ENCODE results near the gene PARG. TPM values are rescaled to one million over a fixed set of nuclear protein-coding genes. Genes with fewer than 3 reads are reported as not detected.
A peak's percentile ranks its signal among the peaks of the same experiment; 100 is the strongest.
"Not testable (repeated sequence)": the region's sequence is repeated elsewhere in the genome, so short reads cannot be mapped to it uniquely, and the experiment has no call there.

Gene PARG
- total RNA-seq, 1 experiment from 2014 or later, result 42.4 TPM

DNA sequence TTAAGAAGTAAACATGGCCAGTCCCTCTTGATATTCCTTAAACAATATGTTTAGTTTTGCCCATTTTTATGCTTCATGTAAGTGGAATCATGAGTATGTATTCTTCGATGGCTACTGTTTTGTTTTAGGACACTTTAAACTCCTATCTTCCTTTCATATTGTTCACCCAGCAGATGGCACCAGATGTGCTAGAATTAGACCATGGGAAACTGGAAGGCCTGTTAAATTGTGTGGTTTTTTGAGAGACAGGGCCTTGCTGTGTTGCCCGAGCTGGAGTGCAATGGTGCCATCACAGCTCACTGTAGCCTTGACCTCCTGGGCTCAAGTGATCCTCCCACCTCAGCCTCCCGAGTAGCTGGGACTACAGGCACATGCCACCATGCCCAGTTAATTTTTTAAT lies 11.3 kb upstream of the PARG start:
- CTCF ChIA-PET; H3K27ac ChIP-seq (ENCODE audit: low read depth, low read length, poor library complexity, severe bottlenecking); H3K4me1 ChIP-seq (ENCODE audit: insufficient read depth, low read length, poor library complexity, severe bottlenecking); intact Hi-C loops (cut with micrococcal nuclease; ENCODE audit: unreplicated experiment); H3K36me3 ChIP-seq (ENCODE audit: insufficient read depth, low read length, poor library complexity, severe bottlenecking); POLR2A ChIA-PET (ENCODE audit: low non-redundant PET); H3K9me3 ChIP-seq (ENCODE audit: low read depth, low read length, poor library complexity, severe bottlenecking); BruUV-seq (replicated peaks); H3K27me3 ChIP-seq (replicated peaks; ENCODE audit: insufficient read depth, low read depth, low read length, poor library complexity); H3K4me3 ChIP-seq (ENCODE audit: low read depth, low read length, poor library complexity, severe bottlenecking): not testable (repeated sequence)
- DNase-seq (ENCODE audit: low spot score), result peak; percentile 11

DNA sequence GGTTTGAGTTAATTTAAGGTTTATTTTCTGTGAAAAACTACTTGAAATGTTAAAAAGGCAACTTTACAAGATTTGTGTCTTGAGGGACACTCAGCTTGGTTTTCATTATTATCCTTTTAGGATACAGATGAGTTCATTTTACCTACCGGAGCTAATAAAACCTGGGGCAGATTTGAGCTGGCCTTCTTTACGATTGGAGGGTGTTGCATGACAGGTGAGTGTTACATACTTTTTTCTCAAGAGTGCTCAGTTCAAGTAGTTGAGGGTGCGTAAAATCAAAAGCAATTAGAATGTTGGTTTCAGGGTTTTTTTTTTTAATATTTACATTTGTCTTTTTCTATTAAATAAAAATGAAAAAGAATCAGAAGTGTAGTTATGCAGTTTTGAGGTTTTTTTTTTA lies 10.2 kb upstream of the PARG start:
- CTCF ChIA-PET; H3K27me3 ChIP-seq (replicated peaks; ENCODE audit: insufficient read depth, low read depth, low read length, poor library complexity); H3K4me3 ChIP-seq (ENCODE audit: low read depth, low read length, poor library complexity, severe bottlenecking): not testable (repeated sequence)

GRCh38 chr10:49948737-49949136 lies 6.9 kb upstream of the PARG start:
- H3K4me1 ChIP-seq (ENCODE audit: insufficient read depth, low read length, poor library complexity, severe bottlenecking); CTCF ChIA-PET; H3K27me3 ChIP-seq (replicated peaks; ENCODE audit: insufficient read depth, low read depth, low read length, poor library complexity); H3K9me3 ChIP-seq (ENCODE audit: low read depth, low read length, poor library complexity, severe bottlenecking); H3K27ac ChIP-seq (ENCODE audit: low read depth, low read length, poor library complexity, severe bottlenecking); H3K4me3 ChIP-seq (ENCODE audit: low read depth, low read length, poor library complexity, severe bottlenecking); H3K36me3 ChIP-seq (ENCODE audit: insufficient read depth, low read length, poor library complexity, severe bottlenecking); intact Hi-C loops (cut with micrococcal nuclease; ENCODE audit: unreplicated experiment); BruUV-seq (replicated peaks); POLR2A ChIA-PET (ENCODE audit: low non-redundant PET); DNase-seq (ENCODE audit: low spot score): not testable (repeated sequence)

More for the DNA sequence above, 10.2 kb upstream of the PARG start:
- H3K36me3 ChIP-seq (ENCODE audit: insufficient read depth, low read length, poor library complexity, severe bottlenecking); intact Hi-C loops (cut with micrococcal nuclease; ENCODE audit: unreplicated experiment); BruUV-seq (replicated peaks); POLR2A ChIA-PET (ENCODE audit: low non-redundant PET); H3K9me3 ChIP-seq (ENCODE audit: low read depth, low read length, poor library complexity, severe bottlenecking); H3K4me1 ChIP-seq (ENCODE audit: insufficient read depth, low read length, poor library complexity, severe bottlenecking); H3K27ac ChIP-seq (ENCODE audit: low read depth, low read length, poor library complexity, severe bottlenecking); DNase-seq (ENCODE audit: low spot score): not testable (repeated sequence)

GRCh38 chr10:49948142-49948541 lies 6.3 kb upstream of the PARG start:
- BruUV-seq (replicated peaks); CTCF ChIA-PET: not testable (repeated sequence)

DNA sequence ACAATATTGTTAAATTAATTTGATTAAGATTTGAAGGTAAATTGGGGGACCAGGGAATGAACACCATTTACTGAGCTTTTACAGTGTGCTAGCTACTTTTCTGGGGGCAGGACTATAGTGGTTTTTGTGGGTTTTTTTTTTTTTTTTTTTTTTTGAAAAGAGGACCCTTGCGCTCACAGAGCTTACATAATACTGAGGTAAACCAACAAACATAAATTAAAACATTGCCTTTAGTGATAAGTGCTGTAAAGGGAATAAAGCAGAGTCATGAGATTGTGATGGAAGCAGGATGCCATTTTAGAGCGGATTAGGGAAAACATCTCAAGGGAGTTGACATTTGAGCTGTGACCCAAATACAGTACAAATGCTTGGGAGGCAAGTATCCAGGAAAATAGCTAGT lies 1.8 kb upstream of the PARG start:
- H3K9me3 ChIP-seq (ENCODE audit: low read depth, low read length, poor library complexity, severe bottlenecking); H3K27ac ChIP-seq (ENCODE audit: low read depth, low read length, poor library complexity, severe bottlenecking); H3K27me3 ChIP-seq (replicated peaks; ENCODE audit: insufficient read depth, low read depth, low read length, poor library complexity); intact Hi-C loops (cut with micrococcal nuclease; ENCODE audit: unreplicated experiment); DNase-seq (ENCODE audit: low spot score); CTCF ChIA-PET; H3K4me1 ChIP-seq (ENCODE audit: insufficient read depth, low read length, poor library complexity, severe bottlenecking); H3K4me3 ChIP-seq (ENCODE audit: low read depth, low read length, poor library complexity, severe bottlenecking); H3K36me3 ChIP-seq (ENCODE audit: insufficient read depth, low read length, poor library complexity, severe bottlenecking); BruUV-seq (replicated peaks); POLR2A ChIA-PET (ENCODE audit: low non-redundant PET): not testable (repeated sequence)

More at GRCh38 chr10:49948142-49948541, 6.3 kb upstream of the PARG start:
- H3K36me3 ChIP-seq (ENCODE audit: insufficient read depth, low read length, poor library complexity, severe bottlenecking); H3K9me3 ChIP-seq (ENCODE audit: low read depth, low read length, poor library complexity, severe bottlenecking); intact Hi-C loops (cut with micrococcal nuclease; ENCODE audit: unreplicated experiment); H3K4me3 ChIP-seq (ENCODE audit: low read depth, low read length, poor library complexity, severe bottlenecking); H3K27ac ChIP-seq (ENCODE audit: low read depth, low read length, poor library complexity, severe bottlenecking); H3K4me1 ChIP-seq (ENCODE audit: insufficient read depth, low read length, poor library complexity, severe bottlenecking); DNase-seq (ENCODE audit: low spot score); POLR2A ChIA-PET (ENCODE audit: low non-redundant PET); H3K27me3 ChIP-seq (replicated peaks; ENCODE audit: insufficient read depth, low read depth, low read length, poor library complexity): not testable (repeated sequence)

DNA sequence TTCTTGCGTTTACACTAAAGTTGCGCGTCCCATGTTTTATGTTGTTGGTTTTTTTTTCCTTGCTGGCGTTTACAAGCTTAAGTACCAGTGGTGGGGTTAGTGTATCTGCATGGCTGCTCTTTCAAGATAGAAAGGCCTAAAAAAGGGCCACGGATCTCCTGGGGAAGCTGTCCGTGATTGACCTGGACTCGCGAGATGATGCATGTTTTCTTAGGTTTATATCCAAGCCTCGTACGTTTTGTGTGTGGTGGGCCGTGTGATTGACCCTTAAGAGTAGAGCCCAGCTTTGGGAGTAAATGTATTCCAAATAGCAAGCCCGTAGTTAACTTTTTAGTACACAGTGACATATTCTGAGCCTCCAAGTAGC lies 495 bp upstream of the PARG start:
- CTCF ChIA-PET, result not testable (repeated sequence)

DNA sequence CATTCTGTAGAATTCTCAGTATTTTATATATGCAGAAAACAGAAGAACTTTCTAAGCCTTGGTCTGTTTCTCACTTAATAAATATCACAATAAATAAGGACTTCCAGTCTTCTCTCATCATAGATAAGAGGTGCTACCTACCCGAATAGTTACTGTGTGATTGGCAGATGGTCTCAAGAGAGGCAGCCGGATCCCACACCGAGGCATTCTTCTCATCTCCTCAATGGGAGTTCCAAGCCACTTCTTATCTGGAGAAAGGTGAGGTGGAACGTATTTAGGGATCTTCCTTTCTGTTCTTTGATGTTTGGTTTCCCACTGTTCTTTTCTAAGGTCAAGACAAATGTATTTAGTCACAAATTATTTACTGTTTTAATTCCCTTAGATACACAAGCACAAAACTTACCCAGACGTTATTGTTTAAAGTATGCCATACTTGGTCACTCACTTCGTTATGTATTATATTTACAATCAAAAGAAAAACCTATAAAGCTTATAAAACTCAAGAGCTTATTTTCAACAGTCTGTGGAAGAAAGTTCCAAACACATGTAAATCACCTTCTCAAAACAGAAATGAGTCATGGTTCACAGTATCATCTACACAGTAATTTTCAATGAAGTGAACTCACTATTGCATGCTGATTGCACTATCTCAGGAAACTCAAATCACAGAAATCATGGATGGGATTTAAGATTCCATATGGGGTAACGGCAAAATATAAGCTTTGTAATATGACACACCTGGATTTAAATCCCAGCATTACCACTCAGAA lies 9.7 kb downstream of the PARG start:
- CTCF ChIA-PET; BruUV-seq (replicated peaks); intact Hi-C loops (cut with micrococcal nuclease; ENCODE audit: unreplicated experiment); H3K9me3 ChIP-seq (ENCODE audit: low read depth, low read length, poor library complexity, severe bottlenecking); H3K27ac ChIP-seq (ENCODE audit: low read depth, low read length, poor library complexity, severe bottlenecking); H3K4me3 ChIP-seq (ENCODE audit: low read depth, low read length, poor library complexity, severe bottlenecking); H3K27me3 ChIP-seq (replicated peaks; ENCODE audit: insufficient read depth, low read depth, low read length, poor library complexity); POLR2A ChIA-PET (ENCODE audit: low non-redundant PET); H3K4me1 ChIP-seq (ENCODE audit: insufficient read depth, low read length, poor library complexity, severe bottlenecking); H3K36me3 ChIP-seq (ENCODE audit: insufficient read depth, low read length, poor library complexity, severe bottlenecking); DNase-seq (ENCODE audit: low spot score): not testable (repeated sequence)

More for the DNA sequence above, 495 bp upstream of the PARG start:
- DNase-seq (ENCODE audit: low spot score); H3K9me3 ChIP-seq (ENCODE audit: low read depth, low read length, poor library complexity, severe bottlenecking); H3K36me3 ChIP-seq (ENCODE audit: insufficient read depth, low read length, poor library complexity, severe bottlenecking); H3K27me3 ChIP-seq (replicated peaks; ENCODE audit: insufficient read depth, low read depth, low read length, poor library complexity); intact Hi-C loops (cut with micrococcal nuclease; ENCODE audit: unreplicated experiment); POLR2A ChIA-PET (ENCODE audit: low non-redundant PET); H3K4me1 ChIP-seq (ENCODE audit: insufficient read depth, low read length, poor library complexity, severe bottlenecking): not testable (repeated sequence)
- peak overlapping the region; percentile 82 for H3K4me3 ChIP-seq (ENCODE audit: low read depth, low read length, poor library complexity, severe bottlenecking)
- peak overlapping the region; percentile 82 for H3K27ac ChIP-seq (ENCODE audit: low read depth, low read length, poor library complexity, severe bottlenecking)
- BruUV-seq (replicated peaks), result TSS peak; percentile 71

GRCh38 chr10:49931276-49931675 lies 10.6 kb downstream of the PARG start:
- H3K27ac ChIP-seq (ENCODE audit: low read depth, low read length, poor library complexity, severe bottlenecking); intact Hi-C loops (cut with micrococcal nuclease; ENCODE audit: unreplicated experiment); POLR2A ChIA-PET (ENCODE audit: low non-redundant PET); BruUV-seq (replicated peaks); H3K27me3 ChIP-seq (replicated peaks; ENCODE audit: insufficient read depth, low read depth, low read length, poor library complexity); H3K9me3 ChIP-seq (ENCODE audit: low read depth, low read length, poor library complexity, severe bottlenecking); H3K4me1 ChIP-seq (ENCODE audit: insufficient read depth, low read length, poor library complexity, severe bottlenecking); CTCF ChIA-PET; H3K4me3 ChIP-seq (ENCODE audit: low read depth, low read length, poor library complexity, severe bottlenecking); H3K36me3 ChIP-seq (ENCODE audit: insufficient read depth, low read length, poor library complexity, severe bottlenecking); DNase-seq (ENCODE audit: low spot score): not testable (repeated sequence)

Data from A673 (cell line).